ENCODE data around the gene PPP5C.
"Not testable (repeated sequence)": the region's sequence is repeated elsewhere in the genome, so short reads cannot be mapped to it uniquely, and the experiment has no call there.

Gene PPP5C

GRCh38 chr19:46435009-46435408, 88.1 kb downstream of the PPP5C start:
- Histone ChIP-seq H3K9me2 (replicated peaks; ENCODE audit: insufficient read depth, low read length) (no peaks in the 10 kb centered on the region), H3K27ac (ENCODE audit: low read depth, low read length) (no peak overlapping the region), H2AFZ (ENCODE audit: low read depth, low read length, severe bottlenecking) (no peak overlapping the region), H3K27me3 (ENCODE audit: low read length) (no peaks in the 10 kb centered on the region), H4K20me1 (ENCODE audit: low read depth, low read length) (no peaks in the 10 kb centered on the region), H3K4me2 (ENCODE audit: low read depth, low read length, poor library complexity, severe bottlenecking) (no peak overlapping the region), H3K9ac (ENCODE audit: low read length) (no peak overlapping the region), H3K4me3 (ENCODE audit: insufficient read depth, low read length, poor library complexity, severe bottlenecking) (no peak overlapping the region), H3K36me3 (ENCODE audit: low read length) (no peaks in the 10 kb centered on the region), H3F3A (ENCODE audit: insufficient read depth) (peaks cover 17% of the 10 kb centered on the region), H3K79me2 (ENCODE audit: insufficient read depth, low read length) (no peaks in the 10 kb centered on the region), H3K9me3 (ENCODE audit: insufficient read depth, low read length) (no peaks in the 10 kb centered on the region)
- TF ChIP-seq EZH2phosphoT487 (conservative IDR thresholded peaks at IDR 0.05; ENCODE audit: low read length): no peak
- no peak for TF ChIP-seq CTCF (IDR thresholded peaks at IDR 0.05; ENCODE audit: insufficient read depth, low read length, poor library complexity, severe bottlenecking)

DNA sequence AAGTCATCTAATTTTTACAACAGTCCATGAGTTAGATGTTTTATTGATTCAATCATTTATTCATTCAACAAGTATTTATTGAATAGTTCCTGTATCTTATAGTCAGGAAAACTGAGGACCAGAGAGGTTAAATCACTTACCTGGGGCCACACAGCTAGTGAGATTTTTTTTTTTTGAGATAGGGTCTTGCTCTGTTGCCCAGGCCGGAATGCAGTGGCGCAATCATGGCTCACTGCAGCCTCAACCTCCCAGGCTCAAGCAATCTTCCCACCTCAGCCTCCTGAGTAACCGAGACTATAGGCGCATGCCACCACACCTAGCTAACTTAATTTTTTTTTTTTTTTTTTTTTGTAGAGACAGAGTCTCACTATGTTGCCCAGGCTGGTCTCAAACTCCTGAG, 88.8 kb downstream of the PPP5C start:
- not testable (repeated sequence) for H3K9ac ChIP-seq (ENCODE audit: low read length); H2AFZ ChIP-seq (ENCODE audit: low read depth, low read length, severe bottlenecking); H3K9me3 ChIP-seq (ENCODE audit: insufficient read depth, low read length); H4K20me1 ChIP-seq (ENCODE audit: low read depth, low read length); H3K4me2 ChIP-seq (ENCODE audit: low read depth, low read length, poor library complexity, severe bottlenecking); H3K36me3 ChIP-seq (ENCODE audit: low read length); H3K27ac ChIP-seq (ENCODE audit: low read depth, low read length); H3K79me2 ChIP-seq (ENCODE audit: insufficient read depth, low read length); H3K9me2 ChIP-seq (replicated peaks; ENCODE audit: insufficient read depth, low read length); H3K4me3 ChIP-seq (ENCODE audit: insufficient read depth, low read length, poor library complexity, severe bottlenecking); H3K27me3 ChIP-seq (ENCODE audit: low read length)
- peaks cover 15% of the 10 kb centered on the region for H3F3A ChIP-seq (ENCODE audit: insufficient read depth)

All from SU-DHL-6 (cell line).